ENCODE measurements around the gene BPIFB4.

The BPIFB4 gene

DNA sequence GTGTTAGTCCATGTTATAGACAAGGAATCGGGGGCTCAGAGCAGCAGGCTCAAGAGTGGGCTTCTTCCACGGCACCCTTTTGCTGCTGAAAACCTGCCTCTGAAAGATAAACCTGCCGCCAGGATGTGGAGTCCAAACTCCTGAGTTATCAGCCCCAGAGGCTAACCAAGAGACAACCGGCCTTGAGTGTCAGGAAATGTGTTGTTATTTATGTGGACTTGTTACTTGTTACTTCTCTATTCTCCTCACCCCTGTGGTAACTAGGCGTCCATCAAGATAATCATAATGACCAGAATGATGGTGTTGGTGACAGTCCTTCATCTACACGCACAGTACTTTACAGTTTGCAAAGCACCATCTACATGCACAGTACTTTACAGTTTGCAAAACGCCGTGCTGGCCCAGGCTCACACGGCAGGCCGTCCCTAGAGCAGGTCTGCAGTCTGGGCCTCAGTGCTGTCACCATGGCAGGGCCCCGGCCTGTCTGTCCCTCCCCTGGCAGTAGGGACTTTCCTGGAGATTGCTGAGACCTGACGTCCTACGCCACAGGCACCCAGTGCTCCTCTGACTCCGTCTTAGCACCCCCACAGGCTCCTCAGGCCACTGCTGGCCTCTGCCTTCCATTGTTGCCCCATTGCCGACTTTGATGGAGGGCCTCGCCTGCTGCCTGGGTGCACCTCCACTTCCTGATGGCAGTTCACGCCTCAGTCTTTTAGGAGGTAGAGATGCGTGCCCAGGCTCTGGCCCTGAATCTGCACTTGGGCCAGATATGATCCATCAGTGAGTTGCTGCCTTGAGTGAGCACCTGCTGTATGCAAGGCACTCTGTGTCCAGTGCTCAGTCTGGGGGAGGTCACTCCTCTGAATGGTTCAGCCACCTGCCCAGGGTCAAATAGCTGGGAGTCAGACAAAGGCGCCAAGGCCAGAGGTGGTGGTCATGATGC is 9.1 kb upstream of the BPIFB4 start:
- ChIA-PET CTCF (no interaction called here), POLR2A (no interaction called here)
- no peak overlapping the region for H3K4me3 ChIP-seq (ENCODE audit: low read depth, low read length)
- TF ChIP-seq, protein P1, sequence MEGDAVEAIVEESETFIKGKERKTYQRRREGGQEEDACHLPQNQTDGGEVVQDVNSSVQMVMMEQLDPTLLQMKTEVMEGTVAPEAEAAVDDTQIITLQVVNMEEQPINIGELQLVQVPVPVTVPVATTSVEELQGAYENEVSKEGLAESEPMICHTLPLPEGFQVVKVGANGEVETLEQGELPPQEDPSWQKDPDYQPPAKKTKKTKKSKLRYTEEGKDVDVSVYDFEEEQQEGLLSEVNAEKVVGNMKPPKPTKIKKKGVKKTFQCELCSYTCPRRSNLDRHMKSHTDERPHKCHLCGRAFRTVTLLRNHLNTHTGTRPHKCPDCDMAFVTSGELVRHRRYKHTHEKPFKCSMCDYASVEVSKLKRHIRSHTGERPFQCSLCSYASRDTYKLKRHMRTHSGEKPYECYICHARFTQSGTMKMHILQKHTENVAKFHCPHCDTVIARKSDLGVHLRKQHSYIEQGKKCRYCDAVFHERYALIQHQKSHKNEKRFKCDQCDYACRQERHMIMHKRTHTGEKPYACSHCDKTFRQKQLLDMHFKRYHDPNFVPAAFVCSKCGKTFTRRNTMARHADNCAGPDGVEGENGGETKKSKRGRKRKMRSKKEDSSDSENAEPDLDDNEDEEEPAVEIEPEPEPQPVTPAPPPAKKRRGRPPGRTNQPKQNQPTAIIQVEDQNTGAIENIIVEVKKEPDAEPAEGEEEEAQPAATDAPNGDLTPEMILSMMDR (IDR thresholded peaks at IDR 0.05; ENCODE audit: insufficient read depth, low read length, missing control alignments): no peak
- no peak for DNase-seq (ENCODE audit: low read depth, low spot score)

DNA sequence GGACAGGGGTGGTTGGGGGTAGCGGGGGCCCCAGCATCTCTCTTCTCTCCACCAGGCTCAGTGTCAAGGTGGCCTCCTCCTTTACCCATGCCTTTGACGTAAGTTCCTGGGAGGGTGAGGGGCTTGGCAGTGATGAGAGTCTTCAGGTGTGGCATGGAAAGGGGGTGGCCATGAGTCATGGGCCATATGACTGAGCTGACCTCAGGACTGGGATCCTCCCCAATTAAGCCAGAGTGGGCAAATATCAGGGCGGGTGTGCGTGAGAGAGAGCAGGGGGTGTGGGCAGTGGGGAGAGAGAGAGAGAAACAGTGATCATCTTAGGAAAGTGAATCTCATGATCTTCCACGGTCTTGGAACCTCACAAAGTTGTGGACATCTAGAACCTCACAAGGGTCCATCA is 8.2 kb upstream of the BPIFB4 start:
- ChIA-PET CTCF (no interaction called here), POLR2A (no interaction called here)
- TF ChIP-seq, protein P1 (IDR thresholded peaks at IDR 0.05; ENCODE audit: insufficient read depth, low read length, missing control alignments): no peak
- DNase-seq (ENCODE audit: low read depth, low spot score): no peak
- no peak overlapping the region for H3K4me3 ChIP-seq (ENCODE audit: low read depth, low read length)

DNA sequence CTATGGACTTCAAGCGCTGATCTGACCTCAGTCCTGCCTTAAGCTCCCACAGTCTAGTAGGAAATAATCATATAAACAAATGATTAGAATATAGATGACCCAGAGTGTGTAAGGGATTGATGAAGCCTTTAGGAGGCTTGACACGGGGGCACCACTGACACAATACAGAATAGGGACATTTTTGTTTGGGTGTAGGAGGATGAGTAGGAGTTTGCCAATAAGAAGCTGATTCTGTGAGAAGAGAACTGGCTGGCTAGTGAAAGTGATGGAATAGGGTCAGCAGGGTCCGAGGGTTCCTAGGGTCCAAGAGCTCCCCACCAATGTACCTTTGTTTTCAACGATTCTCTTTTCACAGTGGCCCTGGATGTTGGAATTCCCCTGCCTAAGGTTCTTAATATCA is 7.1 kb upstream of the BPIFB4 start:
- CTCF ChIA-PET: no interaction called here
- TF ChIP-seq, protein P1 (IDR thresholded peaks at IDR 0.05; ENCODE audit: insufficient read depth, low read length, missing control alignments): no peak
- no peak overlapping the region for H3K4me3 ChIP-seq (ENCODE audit: low read depth, low read length)
- DNase-seq (ENCODE audit: low read depth, low spot score): no peak
- POLR2A ChIA-PET: no interaction called here

DNA sequence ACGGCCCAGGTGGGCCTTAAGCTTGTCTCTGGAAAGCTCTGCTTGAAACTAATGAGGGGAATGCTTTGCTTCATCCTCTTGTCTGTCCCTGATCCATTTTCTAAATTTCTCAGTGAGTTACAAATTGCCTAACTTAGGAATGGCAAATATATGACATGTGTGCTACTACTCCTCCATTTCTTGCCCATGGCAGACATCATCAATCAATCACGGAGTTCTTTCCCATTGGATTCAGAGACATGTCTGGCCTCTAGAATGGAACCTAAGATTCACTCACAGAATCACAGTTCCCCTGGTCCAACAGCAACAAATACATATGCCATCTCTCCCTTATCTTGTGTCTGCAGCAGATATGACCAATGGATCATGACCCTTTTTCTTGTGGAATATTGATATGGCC is 6.6 kb upstream of the BPIFB4 start:
- TF ChIP-seq, protein P1 (IDR thresholded peaks at IDR 0.05; ENCODE audit: insufficient read depth, low read length, missing control alignments): no peak
- CTCF ChIA-PET: no interaction called here
- DNase-seq (ENCODE audit: low read depth, low spot score): no peak
- no peak overlapping the region for H3K4me3 ChIP-seq (ENCODE audit: low read depth, low read length)
- POLR2A ChIA-PET: no interaction called here

- no peak for DNase-seq (ENCODE audit: low read depth, low spot score)
- POLR2A ChIA-PET: no interaction called here
These were observed 4.8 kb upstream of the BPIFB4 start for GRCh38 chr20:33074675-33075074.

GRCh38 chr20:33075281-33075680 is 4.2 kb upstream of the BPIFB4 start:
- DNase-seq (ENCODE audit: low read depth, low spot score): no peak
- ChIA-PET POLR2A (no interaction called here), CTCF (no interaction called here)
- no peak overlapping the region for H3K4me3 ChIP-seq (ENCODE audit: low read depth, low read length)
- TF ChIP-seq, protein P1 (IDR thresholded peaks at IDR 0.05; ENCODE audit: insufficient read depth, low read length, missing control alignments): no peak

More at GRCh38 chr20:33074675-33075074, 4.8 kb upstream of the BPIFB4 start:
- CTCF ChIA-PET: no interaction called here
- H3K4me3 ChIP-seq (ENCODE audit: low read depth, low read length): no peak overlapping the region
- TF ChIP-seq, protein P1 (IDR thresholded peaks at IDR 0.05; ENCODE audit: insufficient read depth, low read length, missing control alignments): no peak
